GM12878 (cell line): ENCODE results near the gene SPATC1L.

Source experiments
- ASH2L ChIP-seq: fragments of 300-600, 200-600 bp; sonication (generic); IDR thresholded peaks from 2 replicates; pipeline ENCODE4 v1.6.1; 2017; ENCODE audit warnings: low read depth, mild to moderate bottlenecking, borderline replicate concordance
- CEBPB ChIP-seq, 2 experiments: fragments of 150-350 bp in 1 of 2; IDR thresholded peaks; 2 replicates each; pipeline ENCODE4 v1.6.1; 2012 to 2014; ENCODE audit warnings: low read depth in 2 of 2, low read length in 2 of 2, borderline replicate concordance in 1 of 2, inconsistent platforms in 1 of 2
- CTCF ChIP-seq, 3 experiments: IDR thresholded peaks in 2 of 3; conservative IDR thresholded peaks in 1 of 3; 2 replicates each; pipeline ENCODE4 v1.5.1; 2011; ENCODE audit warnings: low read depth in 3 of 3, low read length in 3 of 3, mild to moderate bottlenecking in 3 of 3, control low read depth in 2 of 3, moderate library complexity in 2 of 3, inconsistent platforms in 1 of 3, mixed read lengths in 1 of 3; ENCODE audit not compliant: control insufficient read depth in 2 of 3, insufficient read depth in 1 of 3; ENCODE audit errors: extremely low read depth in 1 of 3
- EZH2 ChIP-seq: IDR thresholded peaks from 2 replicates; pipeline ENCODE4 v1.6.1; 2012; ENCODE audit warnings: low read depth, mild to moderate bottlenecking, control low read depth, inconsistent platforms, low read length, borderline replicate concordance; ENCODE audit not compliant: control insufficient read depth
- FOS ChIP-seq: IDR thresholded peaks from 3 replicates; pipeline ENCODE4 v1.6.1; 2011; ENCODE audit warnings: borderline replicate concordance; ENCODE audit not compliant: insufficient read length; ENCODE audit errors: extremely low read depth
- KDM1A ChIP-seq: fragments of 200-600 bp; sonication (generic); IDR thresholded peaks from 2 replicates; pipeline ENCODE4 v1.6.1; 2016; ENCODE audit warnings: borderline replicate concordance
- MYC ChIP-seq: IDR thresholded peaks from 2 replicates; pipeline ENCODE4 v1.6.1; 2011; ENCODE audit warnings: mild to moderate bottlenecking, low read length, moderate library complexity, inconsistent platforms; ENCODE audit not compliant: insufficient read depth, insufficient replicate concordance, insufficient read length, severe bottlenecking
- NR2C2 ChIP-seq: IDR thresholded peaks from 2 replicates; pipeline ENCODE4 v1.6.1; 2011; ENCODE audit warnings: borderline replicate concordance, low read depth; ENCODE audit not compliant: control insufficient read depth, insufficient read length
- POLR2AphosphoS5 ChIP-seq: IDR thresholded peaks from 2 replicates; pipeline ENCODE4 v1.6.1; 2011; ENCODE audit warnings: mild to moderate bottlenecking, low read length, inconsistent platforms
- ZNF274 ChIP-seq: IDR thresholded peaks from one replicate; pipeline ENCODE4 v1.8.0; 2011; ENCODE audit not compliant: insufficient read length, insufficient read depth
- TF ChIP-seq, protein P1 (sequence below): fragments of 450-650 bp; IDR thresholded peaks from 2 replicates; pipeline ENCODE4 v1.6.1; 2017; ENCODE audit warnings: mild to moderate bottlenecking

GRCh38 chr21:46122237-46122671 is 62.0 kb downstream of the SPATC1L start:
- TF ChIP-seq, protein P1, sequence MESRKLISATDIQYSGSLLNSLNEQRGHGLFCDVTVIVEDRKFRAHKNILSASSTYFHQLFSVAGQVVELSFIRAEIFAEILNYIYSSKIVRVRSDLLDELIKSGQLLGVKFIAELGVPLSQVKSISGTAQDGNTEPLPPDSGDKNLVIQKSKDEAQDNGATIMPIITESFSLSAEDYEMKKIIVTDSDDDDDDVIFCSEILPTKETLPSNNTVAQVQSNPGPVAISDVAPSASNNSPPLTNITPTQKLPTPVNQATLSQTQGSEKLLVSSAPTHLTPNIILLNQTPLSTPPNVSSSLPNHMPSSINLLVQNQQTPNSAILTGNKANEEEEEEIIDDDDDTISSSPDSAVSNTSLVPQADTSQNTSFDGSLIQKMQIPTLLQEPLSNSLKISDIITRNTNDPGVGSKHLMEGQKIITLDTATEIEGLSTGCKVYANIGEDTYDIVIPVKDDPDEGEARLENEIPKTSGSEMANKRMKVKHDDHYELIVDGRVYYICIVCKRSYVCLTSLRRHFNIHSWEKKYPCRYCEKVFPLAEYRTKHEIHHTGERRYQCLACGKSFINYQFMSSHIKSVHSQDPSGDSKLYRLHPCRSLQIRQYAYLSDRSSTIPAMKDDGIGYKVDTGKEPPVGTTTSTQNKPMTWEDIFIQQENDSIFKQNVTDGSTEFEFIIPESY, result no peak
- TF ChIP-seq CTCF (IDR thresholded peaks at IDR 0.05 in 2 of 3, conservative IDR thresholded peaks at IDR 0.05 in 1 of 3; ENCODE audit: control insufficient read depth in 2 of 3, extremely low read depth in 1 of 3, insufficient read depth in 1 of 3, low read depth in 3 of 3, low read length in 3 of 3), result no peak
- TF ChIP-seq ASH2L, result no peak
- TF ChIP-seq ZNF274, result no peak
- no peak for TF ChIP-seq POLR2AphosphoS5
- TF ChIP-seq EZH2, result no peak
- TF ChIP-seq FOS, result no peak
- TF ChIP-seq CEBPB (IDR thresholded peaks at IDR 0.05; ENCODE audit: borderline replicate concordance in 1 of 2, low read depth in 2 of 2, low read length in 2 of 2), result no peak
- TF ChIP-seq KDM1A, result no peak
- no peak for TF ChIP-seq MYC
- no peak for TF ChIP-seq NR2C2
